HEK293T (cell line): ENCODE results near the gene TAF3.

ENCODE experiments used
- FOXK2 ChIP-seq: fragments of 450-650 bp; IDR thresholded peaks from 2 replicates; pipeline ENCODE4 v1.6.1; 2016; ENCODE audit warnings: mild to moderate bottlenecking
- SP1 ChIP-seq: fragments of 450-650 bp; IDR thresholded peaks from 2 replicates; pipeline ENCODE4 v1.6.1; 2017
- SUZ12 ChIP-seq: fragments of 450-650 bp; IDR thresholded peaks from 2 replicates; pipeline ENCODE4 v1.6.1; 2016; ENCODE audit warnings: mild to moderate bottlenecking

GRCh38 chr10:8004469-8005000 lies 186.2 kb downstream of the TAF3 start:
- TF ChIP-seq SP1 = no peak
- TF ChIP-seq SUZ12 = no peak
- no peak for TF ChIP-seq FOXK2
